ENCODE measurements around the gene CLEC10A. TPM values are rescaled to one million over a fixed set of nuclear protein-coding genes. Genes with fewer than 3 reads are reported as not detected.

Gene CLEC10A, protein sequence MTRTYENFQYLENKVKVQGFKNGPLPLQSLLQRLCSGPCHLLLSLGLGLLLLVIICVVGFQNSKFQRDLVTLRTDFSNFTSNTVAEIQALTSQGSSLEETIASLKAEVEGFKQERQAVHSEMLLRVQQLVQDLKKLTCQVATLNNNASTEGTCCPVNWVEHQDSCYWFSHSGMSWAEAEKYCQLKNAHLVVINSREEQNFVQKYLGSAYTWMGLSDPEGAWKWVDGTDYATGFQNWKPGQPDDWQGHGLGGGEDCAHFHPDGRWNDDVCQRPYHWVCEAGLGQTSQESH
- not detected in 2 replicates for total RNA-seq

DNA sequence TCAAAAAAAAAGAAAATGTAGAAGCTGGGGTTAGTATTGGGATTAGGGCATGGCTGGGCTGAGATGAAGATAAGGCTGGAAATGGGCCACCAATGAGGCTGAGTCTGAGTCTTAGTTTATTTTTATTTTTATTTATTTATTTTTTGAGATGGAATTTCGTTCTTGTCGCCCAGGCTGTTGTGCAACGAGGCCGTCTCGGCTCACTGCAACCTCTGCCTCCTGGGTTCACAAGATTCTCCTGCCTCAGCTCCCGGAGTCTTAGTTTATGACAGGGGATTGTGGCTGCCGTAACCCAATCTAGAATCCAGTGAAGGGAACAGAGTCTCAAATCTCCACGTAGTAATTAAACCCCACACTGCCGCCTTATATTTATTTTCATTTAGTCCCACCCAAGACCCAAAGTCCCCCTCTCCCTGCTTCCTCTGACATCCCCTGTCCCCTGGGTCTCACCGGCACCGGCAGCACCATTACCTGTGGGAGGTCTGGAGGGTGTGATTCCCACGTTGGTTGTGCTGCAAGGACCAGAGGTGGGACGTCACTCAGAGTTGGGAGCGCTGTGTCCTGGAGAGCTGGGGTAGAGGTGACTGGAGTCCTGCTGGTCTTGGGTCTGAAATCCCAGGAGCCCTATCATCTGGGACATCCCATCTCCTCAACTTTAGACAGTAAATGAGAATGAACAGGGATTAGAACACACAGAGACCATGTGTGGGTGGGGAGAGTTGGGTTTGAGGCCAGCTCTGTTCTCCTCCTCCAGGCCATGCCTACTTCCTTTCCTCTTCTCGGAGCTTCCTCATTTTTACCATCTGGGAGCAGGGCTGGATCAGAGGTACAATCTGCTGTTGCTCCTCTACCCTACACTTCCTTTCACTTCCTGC, at the start of gene CLEC10A:
Gene CLEC10A (minus strand): TSS at position 671 of the 875 bp plus-strand sequence. CDS start 1,439 bp downstream, outside the sequence.

DNA sequence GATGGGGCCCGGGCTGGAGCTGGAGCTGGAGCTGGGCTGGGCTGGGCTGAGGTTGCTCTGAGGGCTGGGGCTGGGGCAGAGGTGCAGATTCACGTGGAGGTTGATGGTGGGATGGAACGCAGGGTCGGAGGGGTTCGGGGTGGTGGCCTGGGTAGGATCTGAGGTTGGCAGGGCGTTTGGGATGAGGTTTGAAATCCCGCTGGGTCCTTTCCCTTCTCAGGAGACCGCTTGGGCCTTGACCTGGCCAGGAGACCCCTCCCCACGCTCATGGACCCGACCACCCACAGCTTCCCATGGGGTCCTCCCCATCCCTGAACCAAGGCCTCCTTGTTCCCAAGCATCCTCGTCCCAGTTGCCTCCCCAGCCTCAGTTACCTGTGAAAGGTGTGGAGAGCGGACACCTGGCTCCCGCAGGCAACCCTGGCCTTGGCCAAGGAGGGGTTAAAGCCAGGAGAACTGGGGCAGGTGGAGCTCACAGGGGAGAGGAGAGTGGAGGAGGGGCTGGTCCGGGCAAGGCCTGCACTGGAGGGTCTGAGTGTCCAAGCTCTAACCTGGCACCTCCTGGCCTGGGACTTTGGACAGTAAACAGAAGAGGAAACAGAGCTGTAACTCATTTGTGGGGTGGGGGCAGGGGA, 34.3 kb upstream of the CLEC10A start, which contains the start of gene ASGR2:
Gene ASGR2 (minus strand): TSS at position 582 of the 634 bp plus-strand sequence. CDS start 582 bp downstream, outside the sequence.

DNA sequence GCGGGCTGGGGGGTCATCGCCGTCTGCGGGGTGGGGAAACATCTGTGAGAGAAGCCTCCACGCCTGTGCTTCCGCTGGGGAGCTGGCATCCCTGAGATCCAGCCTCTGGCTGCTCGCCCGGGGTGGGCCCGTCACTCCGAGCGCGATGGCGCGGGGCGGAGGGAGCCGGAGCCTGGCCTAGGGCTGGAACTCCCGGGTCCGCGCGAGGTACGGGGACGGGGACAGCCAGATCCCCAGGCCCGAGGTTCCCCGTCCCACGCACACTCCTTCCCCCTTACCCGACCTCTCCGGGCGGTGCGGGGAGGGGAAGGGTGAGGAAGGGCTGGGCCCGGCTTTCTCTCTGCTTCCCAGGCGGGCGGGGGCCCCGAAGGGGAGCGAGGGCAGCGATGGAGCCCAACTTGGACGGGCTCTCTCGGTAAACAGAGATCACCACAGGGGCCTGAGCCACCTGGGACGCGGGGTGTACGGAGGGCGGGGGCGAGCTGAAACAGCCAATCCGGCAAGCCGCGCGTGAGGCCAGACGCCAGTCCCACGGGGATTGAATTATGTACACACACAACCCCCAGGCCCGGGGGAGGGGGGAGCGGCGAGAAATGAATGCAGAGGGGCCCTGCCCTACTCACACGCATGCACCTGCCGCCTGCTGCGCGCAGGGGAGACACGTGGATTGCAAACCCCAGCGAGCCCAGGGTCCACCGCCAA, 36.4 kb downstream of the CLEC10A start, which contains the start of gene SLC16A11:
Gene SLC16A11 (minus strand): TSS at position 596 of the 702 bp plus-strand sequence. CDS start 579 bp downstream, at position 17.

DNA sequence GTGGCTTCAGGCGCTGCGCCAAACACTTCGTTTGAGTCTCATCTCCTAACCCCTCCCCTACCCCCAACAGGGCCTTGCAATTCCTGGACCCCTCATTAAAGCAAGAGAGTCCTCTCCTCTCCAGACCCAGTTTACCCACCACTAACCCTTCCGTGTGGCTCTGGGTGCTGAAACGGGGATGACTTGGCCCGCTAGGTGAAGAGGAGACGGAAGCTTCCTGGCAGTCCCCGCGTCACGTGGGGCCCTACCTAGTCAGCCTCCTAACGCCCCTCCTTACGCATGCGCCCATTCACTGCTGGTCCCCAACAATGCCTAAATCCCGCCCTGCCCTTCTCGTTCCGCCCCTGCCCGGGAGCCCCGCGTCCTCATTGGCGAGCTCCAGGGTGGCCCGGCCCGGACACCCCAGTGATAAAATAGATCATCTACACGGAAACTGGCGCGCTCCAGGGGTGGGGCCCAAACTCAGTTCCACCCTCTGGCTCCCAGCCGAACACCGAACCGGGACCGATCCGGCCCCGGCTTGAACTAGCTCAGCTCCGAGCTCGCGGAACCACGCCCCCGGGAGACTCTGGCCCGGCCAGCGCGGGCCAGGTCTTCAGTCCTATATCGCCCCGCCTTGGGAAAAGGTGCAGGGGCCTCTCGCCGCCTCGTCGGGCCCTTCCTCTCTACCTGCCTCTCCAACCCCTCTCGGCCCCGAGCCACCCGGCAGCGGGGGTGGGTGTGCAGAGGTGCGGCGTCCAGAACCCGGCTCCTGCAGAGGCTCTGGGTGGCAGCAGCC, 44.3 kb downstream of the CLEC10A start, which contains the start of gene SLC16A13:
Gene SLC16A13 (plus strand): TSS at position 425 of the 778 bp plus-strand sequence. CDS start 368 bp downstream, outside the sequence.

Other genes starting within 250 kb of the CLEC10A start
- gene TEKT1, start 248.5 kb downstream of the CLEC10A start, total RNA-seq: not detected in 2 replicates
- gene ALOX12, start 84.2 kb downstream of the CLEC10A start, total RNA-seq: not detected in 2 replicates
- gene RNASEK, start 67.6 kb downstream of the CLEC10A start, total RNA-seq: 237 and 238 TPM in 2 replicates
- 0.90 and 4.7 TPM in 2 replicates for gene BCL6B, start 57.2 kb downstream of the CLEC10A start, total RNA-seq
- gene SLC16A13, start 44.2 kb downstream of the CLEC10A start, total RNA-seq: 0.90 and 1.1 TPM in 2 replicates
- not detected in 2 replicates for gene SLC16A11, start 36.2 kb downstream of the CLEC10A start, total RNA-seq
- gene ASGR2, start 34.6 kb upstream of the CLEC10A start, total RNA-seq: not detected in 2 replicates
- gene ASGR1, start 99.1 kb upstream of the CLEC10A start, total RNA-seq: 0.18 and 1.1 TPM in 2 replicates
- 17.3 and 17.7 TPM in 2 replicates for gene DLG4, start 139.6 kb upstream of the CLEC10A start, total RNA-seq
- gene ACADVL, start 139.7 kb upstream of the CLEC10A start, total RNA-seq: 559 and 643 TPM in 2 replicates
- 33.4 and 33.9 TPM in 2 replicates for gene DVL2, start 154.3 kb upstream of the CLEC10A start, total RNA-seq
- gene PHF23, start 159.2 kb upstream of the CLEC10A start, total RNA-seq: 41.3 and 81.2 TPM in 2 replicates
- 160 and 299 TPM in 2 replicates for gene GABARAP, start 162.2 kb upstream of the CLEC10A start, total RNA-seq
- gene CTDNEP1, start 171.5 kb upstream of the CLEC10A start, total RNA-seq: 65.3 and 66.3 TPM in 2 replicates
- gene ELP5, start 172.0 kb upstream of the CLEC10A start, total RNA-seq: 22.5 and 28.7 TPM in 2 replicates
- gene CLDN7, start 182.2 kb upstream of the CLEC10A start, total RNA-seq: 0.16 and 2.0 TPM in 2 replicates
- gene SLC2A4, start 201.5 kb upstream of the CLEC10A start, total RNA-seq: 0.18 TPM in 1 of 2 replicates, not detected in the other
- gene YBX2, start 214.4 kb upstream of the CLEC10A start, total RNA-seq: not detected in 2 replicates
- gene EIF5A, start 227.4 kb upstream of the CLEC10A start, total RNA-seq: 521 and 571 TPM in 2 replicates
- 35.7 and 67.1 TPM in 2 replicates for gene GPS2, start 235.1 kb upstream of the CLEC10A start, total RNA-seq
- gene NEURL4, start 249.1 kb upstream of the CLEC10A start, total RNA-seq: 10.8 and 15.7 TPM in 2 replicates